Upper lobe of right lung (tissue), 1 donor: ENCODE data around the gene BACH2. TPM values are rescaled to one million over a fixed set of nuclear protein-coding genes. Genes with fewer than 3 reads are reported as not detected.

Experiments used
- ATAC-seq: fragments of 200-7000 bp; cut with Tn5 transposase; one replicate; pipeline ENCODE4 v1.9.1; 2020; ENCODE audit warnings: mild to moderate bottlenecking, moderate library complexity
- DNase-seq: peaks from one replicate; pipeline ENCODE4 v3.0.0-alpha.2; 2020
- H3K27ac ChIP-seq: fragments of 200-600 bp; one replicate; pipeline ENCODE4 v1.8.0; 2022
- H3K27me3 ChIP-seq: fragments of 200-600 bp; one replicate; pipeline ENCODE4 v1.8.0; 2022; ENCODE audit warnings: mild to moderate bottlenecking
- H3K36me3 ChIP-seq: fragments of 200-600 bp; one replicate; pipeline ENCODE4 v1.8.0; 2022
- H3K4me1 ChIP-seq: fragments of 200-600 bp; one replicate; pipeline ENCODE4 v1.8.0; 2022
- H3K4me3 ChIP-seq: fragments of 200-600 bp; one replicate; pipeline ENCODE4 v1.8.0; 2022; ENCODE audit warnings: mild to moderate bottlenecking
- H3K9me3 ChIP-seq: fragments of 200-600 bp; one replicate; pipeline ENCODE4 v1.8.0; 2022
- intact Hi-C: fragments of 100-400 bp; cut with DNase I; formaldehyde crosslinking; loops from one replicate; pipeline ENCODE4 v1.11.0; 2022
- total RNA-seq: library from RNA; stranded (reverse); fragmentation: NEBNext Ultra II Directional; extraction: Animal tissue kit (Norgen Biotek cat#: 25700); gene quantifications from one replicate; pipeline ENCODE4 v1.2.1, GENCODE V29; 2021
- TF ChIP-seq, protein P1 (sequence below): fragments of 200-600 bp; IDR thresholded peaks from one replicate; pipeline ENCODE4 v1.8.0; 2022; ENCODE audit warnings: antibody characterized with exemption
- donor health status: DM: no; HTN: yes; CAD: no; lungs with severe emphysema.

Gene BACH2
- total RNA-seq, 1 donor from 2014 or later: 4.9 TPM

DNA sequence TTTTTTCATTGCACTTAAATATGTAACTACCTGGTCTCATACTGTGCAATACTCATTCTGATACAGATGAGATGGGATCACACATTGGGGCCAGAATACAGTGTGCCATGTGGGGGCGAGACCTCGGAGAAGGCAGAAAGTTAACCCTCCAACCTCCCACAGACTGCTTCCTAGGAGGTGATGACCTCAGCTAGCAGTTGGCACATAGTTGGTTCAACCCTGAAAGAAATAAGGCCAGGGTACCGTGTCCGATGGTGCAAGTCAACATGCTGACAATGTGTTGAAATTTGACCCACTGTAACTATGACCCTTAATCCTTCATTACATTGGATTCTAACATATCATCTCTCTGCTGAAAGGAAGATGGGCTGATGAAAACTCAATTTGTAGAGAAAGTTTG, 340.5 kb downstream of the BACH2 start:
- Histone ChIP-seq H3K4me3 (no peak overlapping the region), H3K9me3 (no peaks in the 10 kb centered on the region), H3K36me3 (no peaks in the 10 kb centered on the region), H3K27ac (no peak overlapping the region), H3K27me3 (no peaks in the 10 kb centered on the region), H3K4me1 (no peaks in the 10 kb centered on the region)
- intact Hi-C loops: no loop called here
- TF ChIP-seq, protein P1, sequence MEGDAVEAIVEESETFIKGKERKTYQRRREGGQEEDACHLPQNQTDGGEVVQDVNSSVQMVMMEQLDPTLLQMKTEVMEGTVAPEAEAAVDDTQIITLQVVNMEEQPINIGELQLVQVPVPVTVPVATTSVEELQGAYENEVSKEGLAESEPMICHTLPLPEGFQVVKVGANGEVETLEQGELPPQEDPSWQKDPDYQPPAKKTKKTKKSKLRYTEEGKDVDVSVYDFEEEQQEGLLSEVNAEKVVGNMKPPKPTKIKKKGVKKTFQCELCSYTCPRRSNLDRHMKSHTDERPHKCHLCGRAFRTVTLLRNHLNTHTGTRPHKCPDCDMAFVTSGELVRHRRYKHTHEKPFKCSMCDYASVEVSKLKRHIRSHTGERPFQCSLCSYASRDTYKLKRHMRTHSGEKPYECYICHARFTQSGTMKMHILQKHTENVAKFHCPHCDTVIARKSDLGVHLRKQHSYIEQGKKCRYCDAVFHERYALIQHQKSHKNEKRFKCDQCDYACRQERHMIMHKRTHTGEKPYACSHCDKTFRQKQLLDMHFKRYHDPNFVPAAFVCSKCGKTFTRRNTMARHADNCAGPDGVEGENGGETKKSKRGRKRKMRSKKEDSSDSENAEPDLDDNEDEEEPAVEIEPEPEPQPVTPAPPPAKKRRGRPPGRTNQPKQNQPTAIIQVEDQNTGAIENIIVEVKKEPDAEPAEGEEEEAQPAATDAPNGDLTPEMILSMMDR: no peak
- ATAC-seq (no peak), DNase-seq (no peak)

DNA sequence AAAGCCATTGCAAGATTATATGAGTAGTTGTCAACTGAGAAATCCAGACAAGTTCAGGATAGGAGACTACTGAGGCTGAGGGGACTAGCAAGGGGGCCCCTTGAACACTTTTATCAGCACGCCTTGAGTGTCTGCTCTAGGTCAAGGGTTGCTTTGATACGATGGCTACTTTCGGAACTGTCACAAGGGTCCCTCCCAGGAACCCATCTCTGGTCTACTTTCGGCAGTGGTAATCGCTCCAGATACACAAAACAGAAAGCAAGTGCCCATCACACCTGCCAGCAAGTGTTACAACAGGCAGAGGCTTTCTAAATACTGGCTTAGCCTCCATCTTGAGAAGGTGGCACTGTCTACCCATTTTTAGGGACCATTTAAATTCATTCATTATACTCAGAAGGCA, 341.3 kb downstream of the BACH2 start:
- no peaks in the 10 kb centered on the region for H3K9me3 ChIP-seq

DNA sequence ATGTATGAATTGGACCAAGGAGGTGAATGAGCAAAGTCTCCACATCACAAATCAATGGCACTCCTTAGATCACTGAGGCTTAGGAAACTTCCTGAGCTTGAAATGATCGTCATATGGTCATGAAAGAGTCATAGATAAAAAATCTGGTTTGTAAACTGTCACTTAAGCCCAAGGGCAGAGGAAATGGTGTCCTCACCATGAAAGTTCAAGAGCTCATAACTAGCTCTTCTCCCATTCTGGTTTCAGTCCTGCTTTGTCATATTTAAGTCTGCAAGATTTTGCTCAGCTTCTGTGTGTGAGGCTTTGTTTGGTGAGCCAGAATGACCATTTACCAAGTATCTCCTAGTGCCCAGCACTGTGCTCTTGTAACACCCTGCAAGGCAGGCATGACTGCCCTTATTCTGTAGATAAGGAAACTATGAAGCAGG, 341.9 kb downstream of the BACH2 start:
- TF ChIP-seq, protein P1: no peak
- Histone ChIP-seq H3K9me3 (no peaks in the 10 kb centered on the region), H3K27ac (no peak overlapping the region), H3K4me1 (no peaks in the 10 kb centered on the region), H3K36me3 (no peaks in the 10 kb centered on the region), H3K4me3 (no peak overlapping the region), H3K27me3 (no peaks in the 10 kb centered on the region)
- intact Hi-C loops: no loop called here
- no peak for DNase-seq
- ATAC-seq: no peak

More for the DNA sequence above, 341.3 kb downstream of the BACH2 start:
- H3K27ac ChIP-seq: no peak overlapping the region
- ATAC-seq (no peak), DNase-seq (no peak)
- intact Hi-C loops: no loop called here
- no peaks in the 10 kb centered on the region for H3K27me3 ChIP-seq
- TF ChIP-seq, protein P1: no peak
- no peaks in the 10 kb centered on the region for H3K4me1 ChIP-seq
- H3K4me3 ChIP-seq: no peak overlapping the region
- no peaks in the 10 kb centered on the region for H3K36me3 ChIP-seq

DNA sequence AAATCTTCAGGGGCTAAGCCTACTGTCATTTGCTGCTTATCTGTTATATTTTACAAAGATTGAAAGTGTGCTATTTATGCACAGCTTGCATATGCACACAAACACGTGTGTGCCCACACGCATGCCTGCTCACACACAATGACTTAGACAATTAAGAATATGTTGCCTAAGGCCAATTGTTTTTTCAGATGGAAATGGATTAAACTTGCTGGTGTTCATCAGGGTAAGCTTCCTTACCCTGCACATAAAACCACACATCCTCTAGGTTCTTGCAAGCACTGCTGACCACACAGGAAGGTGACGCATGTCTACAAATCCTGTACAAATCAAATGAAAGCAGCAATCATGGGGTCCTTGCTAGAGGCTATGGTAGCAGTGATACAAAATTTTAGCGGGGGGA, 344.0 kb downstream of the BACH2 start:
- no peaks in the 10 kb centered on the region for H3K9me3 ChIP-seq
- H3K27ac ChIP-seq: no peak overlapping the region
- H3K4me3 ChIP-seq: no peak overlapping the region
- H3K36me3 ChIP-seq: no peaks in the 10 kb centered on the region
- DNase-seq (no peak), ATAC-seq (peak; percentile 57)
- intact Hi-C loops: no loop called here
- H3K4me1 ChIP-seq: no peaks in the 10 kb centered on the region
- H3K27me3 ChIP-seq: no peaks in the 10 kb centered on the region
- TF ChIP-seq, protein P1: no peak

DNA sequence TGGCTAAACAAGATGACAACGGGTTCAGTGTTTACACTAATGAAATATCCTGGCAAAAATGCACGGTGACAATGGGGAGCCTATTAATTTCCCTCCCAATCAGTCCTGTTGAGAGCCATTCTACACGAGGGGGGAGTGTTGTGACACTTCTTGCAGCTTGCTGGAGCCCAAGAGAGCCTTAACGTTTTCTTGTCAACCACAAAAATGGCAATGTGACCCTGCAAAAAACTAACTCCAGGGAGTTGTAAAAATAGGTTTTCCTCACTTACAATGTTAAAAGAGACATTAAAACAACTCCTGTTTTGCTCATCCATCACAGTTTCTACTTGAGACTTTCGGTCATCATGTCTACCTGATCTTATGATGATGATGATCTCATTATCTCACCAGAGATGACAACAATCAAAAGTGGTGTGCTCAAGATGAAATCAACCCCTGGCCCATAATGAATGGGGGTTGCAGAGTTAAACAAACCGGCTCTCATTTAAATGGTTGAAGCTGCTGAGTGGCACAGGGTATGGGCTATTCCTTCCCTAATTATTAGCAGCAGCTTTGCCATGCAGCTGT, 344.5 kb downstream of the BACH2 start:
- Histone ChIP-seq H3K4me3 (no peak overlapping the region), H3K27ac (no peak overlapping the region), H3K4me1 (no peaks in the 10 kb centered on the region), H3K27me3 (no peaks in the 10 kb centered on the region), H3K9me3 (no peaks in the 10 kb centered on the region), H3K36me3 (no peaks in the 10 kb centered on the region)
- DNase-seq: no peak
- TF ChIP-seq, protein P1: no peak
- intact Hi-C loops: no loop called here
- ATAC-seq: no peak
